ENCODE data around the gene ZNF474.

ZNF474 gene

DNA sequence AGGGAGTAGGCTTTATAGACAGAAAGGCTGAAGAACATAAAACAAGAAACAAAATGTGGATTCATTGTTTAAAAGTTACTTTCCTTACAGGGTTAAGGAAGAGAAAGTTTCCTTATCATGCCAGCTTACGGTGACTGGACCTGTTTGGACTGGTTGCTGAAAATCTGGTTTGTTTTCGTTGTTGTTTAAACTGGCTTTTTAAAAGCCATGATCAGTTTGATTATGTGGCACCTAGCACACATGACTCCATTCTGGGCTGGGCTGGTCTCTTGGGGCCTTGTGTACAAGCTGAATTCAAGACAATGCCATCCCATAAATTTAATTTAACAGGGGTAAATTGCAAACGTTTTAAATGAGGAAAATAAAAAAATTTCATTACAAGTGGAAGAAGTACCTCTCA, 18.4 kb upstream of the ZNF474 start:
- peak overlapping the region; percentile 68 for H3K27ac ChIP-seq
- TF ChIP-seq, protein P1, sequence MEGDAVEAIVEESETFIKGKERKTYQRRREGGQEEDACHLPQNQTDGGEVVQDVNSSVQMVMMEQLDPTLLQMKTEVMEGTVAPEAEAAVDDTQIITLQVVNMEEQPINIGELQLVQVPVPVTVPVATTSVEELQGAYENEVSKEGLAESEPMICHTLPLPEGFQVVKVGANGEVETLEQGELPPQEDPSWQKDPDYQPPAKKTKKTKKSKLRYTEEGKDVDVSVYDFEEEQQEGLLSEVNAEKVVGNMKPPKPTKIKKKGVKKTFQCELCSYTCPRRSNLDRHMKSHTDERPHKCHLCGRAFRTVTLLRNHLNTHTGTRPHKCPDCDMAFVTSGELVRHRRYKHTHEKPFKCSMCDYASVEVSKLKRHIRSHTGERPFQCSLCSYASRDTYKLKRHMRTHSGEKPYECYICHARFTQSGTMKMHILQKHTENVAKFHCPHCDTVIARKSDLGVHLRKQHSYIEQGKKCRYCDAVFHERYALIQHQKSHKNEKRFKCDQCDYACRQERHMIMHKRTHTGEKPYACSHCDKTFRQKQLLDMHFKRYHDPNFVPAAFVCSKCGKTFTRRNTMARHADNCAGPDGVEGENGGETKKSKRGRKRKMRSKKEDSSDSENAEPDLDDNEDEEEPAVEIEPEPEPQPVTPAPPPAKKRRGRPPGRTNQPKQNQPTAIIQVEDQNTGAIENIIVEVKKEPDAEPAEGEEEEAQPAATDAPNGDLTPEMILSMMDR (conservative IDR thresholded peaks at IDR 0.05), result no peak

DNA sequence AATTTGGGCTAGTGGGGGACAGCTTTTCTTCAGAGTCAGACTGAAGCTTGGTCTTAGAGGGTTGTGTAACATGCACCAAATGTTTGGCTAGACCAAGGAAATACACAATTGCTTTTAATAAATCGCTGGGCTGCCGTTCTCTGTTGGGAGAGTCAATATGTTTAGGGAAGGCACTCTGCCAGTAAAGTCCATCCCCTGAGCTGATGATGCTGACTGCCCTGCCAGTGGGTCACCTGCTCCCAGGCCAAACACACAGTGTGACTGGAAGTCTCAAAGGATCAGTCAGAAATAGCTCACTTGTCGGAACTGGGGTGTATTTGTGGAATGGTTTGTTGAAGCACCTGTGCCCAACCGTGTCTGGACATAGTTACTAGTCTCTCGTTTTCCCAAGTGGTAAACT, 17.9 kb upstream of the ZNF474 start:
- TF ChIP-seq, protein P1 (conservative IDR thresholded peaks at IDR 0.05), result no peak
- peak overlapping the region; percentile 68 for H3K27ac ChIP-seq

DNA sequence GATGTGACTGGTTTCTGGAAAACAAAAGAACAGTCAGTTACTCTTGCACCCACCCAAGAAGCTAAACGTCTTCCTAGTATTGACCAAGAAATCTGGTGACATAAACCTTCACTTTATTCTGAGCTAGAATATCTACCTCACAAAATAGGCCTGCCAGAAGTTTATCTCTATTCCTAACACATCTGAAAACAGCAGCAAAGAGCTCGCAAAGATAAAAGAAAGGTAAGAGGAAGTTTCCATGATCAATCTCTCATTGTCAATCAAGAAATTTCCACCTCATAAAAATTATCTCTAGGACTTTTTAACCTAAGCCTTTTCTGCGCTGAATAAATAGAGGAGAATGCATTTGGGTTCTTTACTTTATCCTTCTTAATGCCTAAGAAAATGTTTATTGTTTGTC, 17.3 kb upstream of the ZNF474 start:
- H3K27ac ChIP-seq, result peak overlapping the region; percentile 68; the same call in 1 of the 2 replicates
- TF ChIP-seq, protein P1 (conservative IDR thresholded peaks at IDR 0.05), result no peak

DNA sequence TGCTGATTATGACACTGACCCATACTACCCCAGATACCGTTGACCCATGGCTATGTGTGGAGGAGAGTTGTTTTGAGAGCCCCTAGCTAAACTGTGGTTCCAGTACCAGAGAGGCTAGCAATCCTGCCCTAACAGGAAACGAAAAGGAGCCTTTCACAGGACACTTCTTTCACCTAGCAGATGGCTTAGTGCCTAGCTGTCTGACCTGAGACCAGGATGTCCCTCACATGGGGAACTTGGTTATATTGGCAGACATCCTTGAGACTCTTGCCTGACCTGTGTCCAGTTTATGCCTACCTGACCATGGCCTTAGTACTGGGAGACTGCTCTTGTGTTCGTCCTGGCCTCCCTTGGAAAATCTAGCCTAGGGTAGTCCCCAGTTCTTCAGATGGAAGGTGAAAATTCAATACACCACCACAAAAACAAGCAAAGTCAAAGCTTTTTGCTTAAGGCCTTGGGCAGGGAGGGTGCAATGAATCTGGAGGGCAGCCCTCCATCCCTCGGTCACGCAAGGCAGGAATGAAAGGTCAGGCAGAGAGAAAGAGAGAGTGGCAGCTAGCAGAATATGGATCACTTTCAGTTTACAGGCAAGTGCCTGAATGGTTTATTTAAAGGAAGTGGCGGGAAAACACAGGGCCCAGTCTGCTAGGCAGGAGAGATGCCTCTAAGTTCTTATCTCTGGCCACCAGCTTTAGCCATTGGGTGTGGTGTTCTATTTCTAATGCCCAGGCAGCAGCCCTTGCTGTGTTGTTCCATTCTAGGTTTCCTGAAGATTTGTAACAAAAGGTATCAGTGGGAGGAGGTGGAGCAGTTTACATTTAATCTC, 16.4 kb upstream of the ZNF474 start:
- TF ChIP-seq, protein P1 (conservative IDR thresholded peaks at IDR 0.05), result no peak
- no peak overlapping the region for H3K27ac ChIP-seq

DNA sequence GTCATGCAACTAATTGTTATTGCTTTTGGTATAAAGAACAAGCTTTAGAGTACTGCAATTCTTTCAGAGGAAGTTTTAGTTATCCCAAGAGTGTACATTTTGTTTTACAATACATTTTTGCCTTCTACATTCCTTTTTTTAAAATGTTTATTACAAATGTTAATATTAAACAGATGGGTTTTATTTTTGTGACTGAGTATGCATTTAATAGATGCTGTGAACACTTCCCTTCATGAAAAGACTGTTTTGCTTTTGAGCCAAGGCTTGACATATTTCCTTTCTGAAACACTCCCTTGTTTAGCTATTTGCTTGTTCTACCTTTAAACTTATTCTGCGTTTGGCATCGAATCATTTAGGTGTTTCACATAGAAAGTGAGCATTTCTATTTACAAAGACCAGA, 14.8 kb upstream of the ZNF474 start:
- H3K27ac ChIP-seq, result no peak overlapping the region
- TF ChIP-seq, protein P1 (conservative IDR thresholded peaks at IDR 0.05), result no peak

DNA sequence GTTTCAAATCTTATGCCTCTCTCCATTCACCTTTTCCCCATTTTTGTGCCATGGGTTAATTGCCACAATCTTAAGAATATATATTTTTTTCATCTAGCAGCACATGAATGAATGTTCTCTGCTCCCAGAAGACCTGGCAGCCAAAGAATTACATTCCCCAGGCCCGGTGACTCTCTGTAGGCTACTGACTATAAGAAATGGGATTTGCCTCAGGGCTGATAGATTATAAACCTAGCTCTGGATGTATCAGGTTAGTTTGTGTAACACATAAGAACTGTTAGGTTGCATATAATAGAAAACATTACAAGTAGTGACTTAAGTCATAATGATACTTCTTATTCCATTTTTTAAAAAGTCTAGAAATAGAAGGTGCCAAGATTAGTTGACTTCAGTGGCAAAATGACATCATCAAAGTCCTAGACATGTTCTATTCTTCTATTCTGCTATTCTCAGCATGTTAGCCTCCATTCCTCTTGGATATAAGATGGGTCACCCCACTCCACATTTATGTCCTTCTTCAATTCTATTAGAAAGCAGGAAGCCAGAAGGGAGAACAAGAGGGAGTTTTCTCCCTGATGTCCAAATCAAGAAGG, 10.9 kb upstream of the ZNF474 start:
- no peak overlapping the region for H3K27ac ChIP-seq
- TF ChIP-seq, protein P1 (conservative IDR thresholded peaks at IDR 0.05), result no peak

DNA sequence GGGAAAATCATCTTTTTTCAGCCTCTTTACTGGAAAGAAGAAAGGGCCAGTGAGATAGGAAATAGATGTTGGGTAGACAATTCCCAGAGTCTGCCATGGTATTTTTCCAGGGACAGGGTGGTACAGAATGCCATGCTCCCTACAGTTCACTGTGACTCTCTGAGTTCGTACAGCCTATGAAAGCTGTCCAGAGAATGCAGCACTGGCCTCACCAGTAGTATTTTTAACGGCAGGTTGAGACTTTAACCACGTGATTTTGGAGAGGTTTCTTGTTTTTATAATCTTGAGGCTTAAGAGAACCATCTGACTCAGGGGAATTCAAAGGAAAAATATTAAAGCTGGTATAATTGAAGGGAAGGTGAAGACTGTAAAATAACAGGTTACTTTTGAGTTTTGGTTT, 10.1 kb upstream of the ZNF474 start:
- no peak overlapping the region for H3K27ac ChIP-seq
- TF ChIP-seq, protein P1 (conservative IDR thresholded peaks at IDR 0.05), result no peak

Measured in VCaP (cell line).